Measurements from ENCODE around the gene EGLN1.

Gene EGLN1

GRCh38 chr1:231347961-231348360 is 74.1 kb downstream of the EGLN1 start:
- TF ChIP-seq ZFX (IDR thresholded peaks at IDR 0.05; ENCODE audit: borderline replicate concordance): no peak
- TF ChIP-seq, protein P1, sequence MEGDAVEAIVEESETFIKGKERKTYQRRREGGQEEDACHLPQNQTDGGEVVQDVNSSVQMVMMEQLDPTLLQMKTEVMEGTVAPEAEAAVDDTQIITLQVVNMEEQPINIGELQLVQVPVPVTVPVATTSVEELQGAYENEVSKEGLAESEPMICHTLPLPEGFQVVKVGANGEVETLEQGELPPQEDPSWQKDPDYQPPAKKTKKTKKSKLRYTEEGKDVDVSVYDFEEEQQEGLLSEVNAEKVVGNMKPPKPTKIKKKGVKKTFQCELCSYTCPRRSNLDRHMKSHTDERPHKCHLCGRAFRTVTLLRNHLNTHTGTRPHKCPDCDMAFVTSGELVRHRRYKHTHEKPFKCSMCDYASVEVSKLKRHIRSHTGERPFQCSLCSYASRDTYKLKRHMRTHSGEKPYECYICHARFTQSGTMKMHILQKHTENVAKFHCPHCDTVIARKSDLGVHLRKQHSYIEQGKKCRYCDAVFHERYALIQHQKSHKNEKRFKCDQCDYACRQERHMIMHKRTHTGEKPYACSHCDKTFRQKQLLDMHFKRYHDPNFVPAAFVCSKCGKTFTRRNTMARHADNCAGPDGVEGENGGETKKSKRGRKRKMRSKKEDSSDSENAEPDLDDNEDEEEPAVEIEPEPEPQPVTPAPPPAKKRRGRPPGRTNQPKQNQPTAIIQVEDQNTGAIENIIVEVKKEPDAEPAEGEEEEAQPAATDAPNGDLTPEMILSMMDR (IDR thresholded peaks at IDR 0.05): no peak
- H3K27ac ChIP-seq: no peak overlapping the region

- TF ChIP-seq, protein P1 (IDR thresholded peaks at IDR 0.05): no peak
- TF ChIP-seq ZFX (IDR thresholded peaks at IDR 0.05; ENCODE audit: borderline replicate concordance): no peak
- no peak overlapping the region for H3K27ac ChIP-seq
Measured at GRCh38 chr1:231340328-231341013, 81.6 kb downstream of the EGLN1 start.

GRCh38 chr1:231338270-231339128 is 83.6 kb downstream of the EGLN1 start, which contains the start of gene SPRTN:
Gene SPRTN (plus strand): TSS chr1:231338293. CDS start chr1:231338384, 91 bp downstream.
- H3K27ac ChIP-seq: peak within 1 kb of the TSS; percentile 92
- TF ChIP-seq, protein P1 (IDR thresholded peaks at IDR 0.05): no peak
- TF ChIP-seq ZFX (IDR thresholded peaks at IDR 0.05; ENCODE audit: borderline replicate concordance): no peak

DNA sequence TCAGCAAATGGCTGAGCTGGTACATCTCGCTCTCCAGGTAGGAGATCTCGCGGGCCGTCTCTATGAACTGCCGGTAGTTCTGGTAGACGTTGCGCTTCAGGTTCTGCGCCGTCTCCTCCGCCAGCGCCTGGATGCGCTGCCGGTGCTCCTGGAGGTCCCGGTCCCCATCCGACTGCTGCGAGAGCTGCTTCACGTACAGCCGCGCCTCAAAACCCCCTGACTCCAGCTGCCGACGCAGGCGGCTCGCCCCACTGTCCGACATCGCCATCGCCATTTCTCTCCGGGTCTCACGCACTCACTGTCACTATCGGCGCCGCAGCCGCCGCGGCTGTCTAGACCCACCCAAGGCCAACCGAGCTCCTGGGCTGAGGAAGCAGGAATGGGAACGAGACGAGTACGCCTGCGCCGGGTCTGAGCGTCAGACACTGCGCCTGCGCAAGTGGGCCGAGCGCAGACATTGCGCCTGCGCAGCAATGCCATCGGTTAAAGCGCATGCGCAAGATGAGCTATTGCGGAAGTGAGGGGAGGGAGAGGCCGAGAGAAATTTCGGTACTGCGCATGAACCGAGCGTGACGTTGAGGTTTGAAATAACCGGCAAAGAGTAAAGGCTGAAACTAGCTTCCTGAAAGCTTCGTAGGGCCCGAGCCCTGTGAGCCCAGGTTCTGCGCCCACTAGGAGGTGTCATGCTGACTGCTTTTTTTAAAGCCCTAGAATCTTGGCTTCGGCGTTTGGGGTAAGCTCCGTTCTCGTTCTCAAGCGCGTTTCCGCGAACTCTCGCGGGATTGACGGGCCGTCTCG is 84.4 kb downstream of the EGLN1 start, which contains the start of gene EXOC8:
Gene EXOC8, minus strand, starts transcription at position 381 of the 798 bp plus-strand sequence. Its CDS starts 107 bp downstream, at position 274.
- no peak for TF ChIP-seq ZFX (IDR thresholded peaks at IDR 0.05; ENCODE audit: borderline replicate concordance)
- TF ChIP-seq, protein P1 (IDR thresholded peaks at IDR 0.05): no peak

GRCh38 chr1:231337043-231337471 is 85.0 kb downstream of the EGLN1 start:
- peak overlapping the region; percentile 92 for H3K27ac ChIP-seq
- TF ChIP-seq ZFX (IDR thresholded peaks at IDR 0.05; ENCODE audit: borderline replicate concordance): no peak
- TF ChIP-seq, protein P1 (IDR thresholded peaks at IDR 0.05): no peak

More for the DNA sequence above, 84.4 kb downstream of the EGLN1 start, which contains the start of gene EXOC8:
- H3K27ac ChIP-seq: peak within 1 kb of the TSS; percentile 92

- H3K27ac ChIP-seq: no peak overlapping the region
- TF ChIP-seq, protein P1 (IDR thresholded peaks at IDR 0.05): no peak
- TF ChIP-seq ZFX (IDR thresholded peaks at IDR 0.05; ENCODE audit: borderline replicate concordance): no peak
Measured at GRCh38 chr1:231335663-231336602, 86.2 kb downstream of the EGLN1 start.

All from 22Rv1 (cell line).